Activated T-cell treated with anti-CD3 and anti-CD28 coated beads, Interleukin-2, amount 50 U/mL, for 72 hours (primary cell): ENCODE results near the gene ZNF519. TPM values are rescaled to one million over a fixed set of nuclear protein-coding genes. Genes with fewer than 3 reads are reported as not detected.

Experiments used
- total RNA-seq, 2 donors: library from RNA; stranded (reverse); gene quantifications; one replicate each; pipeline ENCODE4 v1.2.3, GENCODE V29; 2022

Gene ZNF519
- total RNA-seq, 2 donors from 2014 or later: 24.9 to 25.0 TPM

Other genes starting within 250 kb of the ZNF519 start
- gene MC2R, start 216.9 kb downstream of the ZNF519 start, total RNA-seq: not detected